AG04450 (cell line): ENCODE data around the gene CFAP97D2. TPM values are rescaled to one million over a fixed set of nuclear protein-coding genes. Genes with fewer than 3 reads are reported as not detected.
"Not testable (repeated sequence)": the region's sequence is repeated elsewhere in the genome, so short reads cannot be mapped to it uniquely, and the experiment has no call there.

Experiments used
- CTCF ChIA-PET: fragments of 300-600, 350-600 bp; formaldehyde crosslinking; extraction: SDS; loops from one replicate; lab custom pipeline; 2022; ENCODE audit warnings: antibody characterized with exemption, inconsistent platforms; lab: Charles Lee
- POLR2A ChIA-PET: fragments of 350-600 bp; formaldehyde crosslinking; extraction: SDS; loops from one replicate; lab custom pipeline; 2021; ENCODE audit warnings: antibody characterized with exemption, inconsistent platforms; lab: Yijun Ruan, JAX
- DNase-seq: peaks from one replicate; pipeline ENCODE4 v3.0.0-alpha.2; 2011; ENCODE audit warnings: low read depth, low spot score
- H3K27ac ChIP-seq: one replicate; pipeline ENCODE4 v1.5.1; 2012; ENCODE audit warnings: low read depth, low read length, control low read depth
- H3K27me3 ChIP-seq: one replicate; pipeline ENCODE4 v1.6.0; 2012; ENCODE audit warnings: low read length; ENCODE audit not compliant: control insufficient read depth, insufficient read depth
- H3K4me3 ChIP-seq: 2 replicates; pipeline ENCODE4 v1.5.1; 2011; ENCODE audit warnings: mild to moderate bottlenecking, low read depth, low read length, control low read depth
- H3K9me3 ChIP-seq: 2 replicates; pipeline ENCODE4 v1.5.1; 2012; ENCODE audit warnings: low read length; ENCODE audit not compliant: control insufficient read depth, insufficient read depth
- CTCF ChIP-seq: IDR thresholded peaks from 2 replicates; pipeline ENCODE4 v1.5.1; 2011; ENCODE audit warnings: low read depth, low read length, control low read depth, inconsistent platforms
- polyA plus RNA-seq: library from polyadenylated mRNA; depleted of rRNA; stranded (reverse); fragments of >200 nt; gene quantifications from 2 replicates; pipeline ENCODE4 v1.2.3, GENCODE V29; 2011

Gene CFAP97D2
- polyA plus RNA-seq, 1 experiment: not detected

- ChIA-PET POLR2A (no interaction called here), CTCF (no interaction called here)
- Histone ChIP-seq H3K27ac (no peak overlapping the region), H3K4me3 (no peak overlapping the region), H3K27me3 (peaks cover 17% of the 10 kb centered on the region), H3K9me3 (no peaks in the 10 kb centered on the region; the same call in 1 of the 2 replicates)
- DNase-seq: no peak
- no peak for TF ChIP-seq CTCF
Observed at GRCh38 chr13:114147803-114148520, 31.1 kb upstream of the CFAP97D2 start.

- TF ChIP-seq CTCF: no peak
- ChIA-PET CTCF (no interaction called here), POLR2A (no interaction called here)
- Histone ChIP-seq H3K4me3 (no peak overlapping the region), H3K9me3 (no peaks in the 10 kb centered on the region; the same call in 1 of the 2 replicates), H3K27ac (no peak overlapping the region), H3K27me3 (peaks cover 19% of the 10 kb centered on the region)
- DNase-seq: no peak
Observed at GRCh38 chr13:114148521-114148855, 30.6 kb upstream of the CFAP97D2 start.

- H3K9me3 ChIP-seq, POLR2A ChIA-PET, DNase-seq, CTCF ChIA-PET, H3K27ac ChIP-seq, H3K4me3 ChIP-seq: not testable (repeated sequence)
- H3K27me3 ChIP-seq: peaks cover 19% of the 10 kb centered on the region
Observed at GRCh38 chr13:114148886-114149285, 30.2 kb upstream of the CFAP97D2 start.

GRCh38 chr13:114149774-114150740 lies 29.0 kb upstream of the CFAP97D2 start:
- no peak for DNase-seq
- ChIA-PET CTCF (no interaction called here), POLR2A (no interaction called here)
- Histone ChIP-seq H3K9me3 (no peaks in the 10 kb centered on the region; the same call in 1 of the 2 replicates), H3K27me3 (peaks cover 19% of the 10 kb centered on the region), H3K4me3 (no peak overlapping the region), H3K27ac (no peak overlapping the region)
- no peak for TF ChIP-seq CTCF

- no peak overlapping the region for H3K27ac ChIP-seq
- H3K4me3 ChIP-seq: no peak overlapping the region
- no peaks in the 10 kb centered on the region; the same call in 1 of the 2 replicates for H3K9me3 ChIP-seq
- ChIA-PET CTCF (no interaction called here), POLR2A (no interaction called here)
- no peak for DNase-seq
- TF ChIP-seq CTCF: no peak
- peaks cover 19% of the 10 kb centered on the region for H3K27me3 ChIP-seq
Observed at GRCh38 chr13:114151031-114151430, 28.0 kb upstream of the CFAP97D2 start.
